Activated CD8-positive, alpha-beta T cell treated with anti-CD3 and anti-CD28 coated beads for 36 hours (primary cell): ENCODE results near the gene DNAH8. TPM values are rescaled to one million over a fixed set of nuclear protein-coding genes. Genes with fewer than 3 reads are reported as not detected.

Experiments
- ATAC-seq: fragments of 200-7000 bp; cut with Tn5 transposase; one replicate; pipeline ENCODE4 v1.10.0; 2021; ENCODE audit warnings: mild to moderate bottlenecking, moderate library complexity
- CTCF ChIA-PET: fragments of 350-600 bp; sonication (Branson Sonifier 250); formaldehyde crosslinking; loops from one replicate; lab custom pipeline; 2021; ENCODE audit warnings: antibody characterized with exemption; lab: Charles Lee
- POLR2A ChIA-PET: fragments of 350-600 bp; sonication (Branson Sonifier 250); formaldehyde crosslinking; loops from one replicate; lab custom pipeline; 2021; ENCODE audit warnings: antibody characterized with exemption; lab: Charles Lee
- DNase-seq: peaks from one replicate; pipeline ENCODE4 v3.0.0-alpha.2; 2020
- H3K27ac Mint-ChIP-seq: one replicate; pipeline ENCODE4 v1.8.0; 2021; ENCODE audit warnings: mild to moderate bottlenecking, mixed read lengths
- H3K27me3 Mint-ChIP-seq: one replicate; pipeline ENCODE4 v1.8.0; 2021; ENCODE audit warnings: mixed read lengths
- H3K36me3 Mint-ChIP-seq: one replicate; pipeline ENCODE4 v1.8.0; 2021; ENCODE audit warnings: low read depth, mixed read lengths
- H3K4me1 Mint-ChIP-seq: one replicate; pipeline ENCODE4 v1.8.0; 2021; ENCODE audit warnings: low read depth, mixed read lengths
- H3K4me3 Mint-ChIP-seq: one replicate; pipeline ENCODE4 v1.8.0; 2021; ENCODE audit warnings: mild to moderate bottlenecking, moderate library complexity, mixed read lengths
- H3K9me3 Mint-ChIP-seq: one replicate; pipeline ENCODE4 v1.8.0; 2021; ENCODE audit warnings: mixed read lengths
- intact Hi-C: fragments of 100-400 bp; cut with micrococcal nuclease; formaldehyde crosslinking; loops from one replicate; pipeline ENCODE4 v1.10.0; 2022
- total RNA-seq, 2 experiments: library from RNA; stranded (reverse); gene quantifications; one replicate each; pipeline ENCODE4 v1.2.3, GENCODE V29; 2021
- TF ChIP-seq, protein P1 (sequence below): fragments of 200-600 bp; IDR thresholded peaks from one replicate; pipeline ENCODE4 v1.8.0; 2022; ENCODE audit warnings: antibody characterized with exemption, mild to moderate bottlenecking

DNAH8 gene
- total RNA-seq, 2 experiments from 2014 or later: not detected

DNA sequence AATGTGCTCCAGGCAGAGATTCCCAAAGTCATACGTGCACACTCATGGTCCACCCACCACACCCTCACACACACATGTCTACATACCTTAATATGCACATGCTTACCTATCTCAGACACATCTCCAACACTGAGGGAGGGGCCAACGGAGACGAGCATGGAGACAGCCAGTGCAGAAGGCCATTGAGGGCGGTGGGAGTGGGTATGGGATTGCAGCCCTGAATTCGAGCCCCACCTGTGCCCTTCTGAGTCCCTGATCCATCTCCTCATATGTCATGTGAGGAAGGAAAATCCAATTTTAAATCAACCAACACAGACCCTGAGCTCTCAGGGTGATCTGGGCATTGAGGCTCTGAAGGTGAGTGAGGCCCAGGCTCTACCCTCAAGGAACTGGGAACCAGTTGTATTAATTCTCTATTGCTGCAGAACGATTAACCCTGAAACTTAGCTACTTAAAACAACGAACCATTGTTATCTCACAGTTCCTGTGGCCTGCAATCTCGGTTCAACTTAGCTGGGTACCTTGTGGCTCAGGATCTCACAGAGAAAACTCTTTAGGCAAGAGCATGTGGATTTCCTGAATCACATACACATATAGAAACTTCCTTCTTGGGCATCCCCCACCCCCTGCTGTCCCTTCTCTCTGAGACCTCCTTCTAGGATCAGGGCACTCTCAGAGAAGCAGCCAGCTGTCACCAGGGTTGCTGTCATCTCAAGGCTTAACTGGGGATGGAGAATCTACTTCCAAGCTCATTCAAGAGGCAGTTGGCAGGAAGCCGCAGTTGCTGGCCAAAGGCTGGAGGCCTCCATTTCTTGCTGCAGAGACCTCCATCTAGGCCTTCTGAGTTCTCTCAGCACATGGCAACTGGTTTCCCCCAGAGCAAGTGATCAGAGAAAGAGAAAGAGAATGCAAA is 361.8 kb downstream of the DNAH8 start:
- H3K4me3 Mint-ChIP-seq: no peak overlapping the region
- ChIA-PET POLR2A (interaction anchor here (1.6 kb wide), 1 partner anchor 15 kb away, joined by 4 read pairs; no protein-coding TSS in a partner anchor), CTCF (interaction anchor here (0.9 kb wide), 1 partner anchor 205 kb away, joined by 3 read pairs; no protein-coding TSS in a partner anchor)
- no peaks in the 10 kb centered on the region for H3K27me3 Mint-ChIP-seq
- ATAC-seq: peak; percentile 34
- H3K9me3 Mint-ChIP-seq: no peaks in the 10 kb centered on the region
- H3K27ac Mint-ChIP-seq: no peak overlapping the region
- peaks cover 9% of the 10 kb centered on the region for H3K4me1 Mint-ChIP-seq
- peak; percentile 22 for DNase-seq
- intact Hi-C loops: no loop called here
- no peaks in the 10 kb centered on the region for H3K36me3 Mint-ChIP-seq
- TF ChIP-seq, protein P1, sequence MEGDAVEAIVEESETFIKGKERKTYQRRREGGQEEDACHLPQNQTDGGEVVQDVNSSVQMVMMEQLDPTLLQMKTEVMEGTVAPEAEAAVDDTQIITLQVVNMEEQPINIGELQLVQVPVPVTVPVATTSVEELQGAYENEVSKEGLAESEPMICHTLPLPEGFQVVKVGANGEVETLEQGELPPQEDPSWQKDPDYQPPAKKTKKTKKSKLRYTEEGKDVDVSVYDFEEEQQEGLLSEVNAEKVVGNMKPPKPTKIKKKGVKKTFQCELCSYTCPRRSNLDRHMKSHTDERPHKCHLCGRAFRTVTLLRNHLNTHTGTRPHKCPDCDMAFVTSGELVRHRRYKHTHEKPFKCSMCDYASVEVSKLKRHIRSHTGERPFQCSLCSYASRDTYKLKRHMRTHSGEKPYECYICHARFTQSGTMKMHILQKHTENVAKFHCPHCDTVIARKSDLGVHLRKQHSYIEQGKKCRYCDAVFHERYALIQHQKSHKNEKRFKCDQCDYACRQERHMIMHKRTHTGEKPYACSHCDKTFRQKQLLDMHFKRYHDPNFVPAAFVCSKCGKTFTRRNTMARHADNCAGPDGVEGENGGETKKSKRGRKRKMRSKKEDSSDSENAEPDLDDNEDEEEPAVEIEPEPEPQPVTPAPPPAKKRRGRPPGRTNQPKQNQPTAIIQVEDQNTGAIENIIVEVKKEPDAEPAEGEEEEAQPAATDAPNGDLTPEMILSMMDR: no peak

DNA sequence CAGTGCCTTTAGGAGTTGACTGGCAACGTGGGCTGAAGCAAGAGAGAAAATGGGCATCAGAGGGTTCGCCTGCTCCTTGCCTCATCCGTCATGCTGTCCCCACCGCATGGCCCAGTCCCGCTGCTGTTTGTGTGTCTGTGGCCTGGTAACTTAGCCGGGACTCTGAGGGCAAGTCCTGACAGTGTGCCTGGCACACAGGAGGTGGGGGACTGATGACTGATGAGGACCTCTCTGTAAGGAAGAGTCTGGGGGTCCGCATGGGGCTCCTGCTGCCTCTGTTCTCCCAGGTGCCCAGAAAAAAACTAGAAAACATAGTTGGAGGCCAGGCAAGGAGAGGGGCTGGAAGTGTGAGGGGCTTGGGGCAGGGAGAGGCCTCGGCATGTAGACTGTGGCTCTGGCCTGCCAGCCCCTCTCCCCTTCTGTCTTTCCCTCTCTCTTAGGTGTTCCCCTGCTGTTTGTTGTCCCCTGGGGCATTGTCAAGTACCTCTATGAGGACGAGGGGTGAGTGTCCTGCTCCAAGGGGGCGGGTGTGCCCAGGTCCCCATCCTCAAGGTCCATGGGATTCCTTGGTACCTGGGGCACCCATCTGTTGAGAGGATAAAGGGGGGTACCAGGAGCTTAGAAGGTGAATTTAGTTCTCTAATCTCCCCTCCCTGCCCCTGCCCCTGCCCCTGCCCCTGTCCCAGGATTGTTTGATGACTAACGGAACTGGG is 362.9 kb downstream of the DNAH8 start:
- CTCF ChIA-PET: no interaction called here
- intact Hi-C loops: no loop called here
- peaks cover 9% of the 10 kb centered on the region for H3K4me1 Mint-ChIP-seq

DNA sequence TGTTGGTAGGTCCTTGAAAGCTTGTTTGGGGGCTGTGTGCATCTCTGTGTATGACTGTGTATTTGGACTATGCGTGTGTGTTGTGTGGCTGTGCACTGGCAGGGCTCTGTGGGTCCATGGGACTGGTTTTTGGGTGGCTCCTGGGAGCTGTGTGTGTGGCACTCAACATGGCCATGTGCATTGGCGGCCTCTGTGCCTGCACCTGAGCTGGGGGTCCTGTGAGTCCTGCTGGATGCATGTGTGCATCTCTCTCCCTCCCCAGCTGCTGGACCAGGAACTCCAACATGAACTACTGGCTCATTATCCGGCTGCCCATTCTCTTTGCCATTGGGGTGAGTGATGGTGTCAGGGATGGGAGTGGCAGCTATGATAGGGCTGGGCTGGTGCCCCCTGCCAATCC is 363.6 kb downstream of the DNAH8 start:
- no peak overlapping the region for H3K27ac Mint-ChIP-seq
- intact Hi-C loops: no loop called here
- DNase-seq (no peak), ATAC-seq (no peak)
- H3K27me3 Mint-ChIP-seq: peaks cover 3% of the 10 kb centered on the region
- H3K9me3 Mint-ChIP-seq: no peaks in the 10 kb centered on the region
- TF ChIP-seq, protein P1: no peak
- ChIA-PET POLR2A (interaction anchor here (1.4 kb wide), 1 partner anchor 12 kb away, joined by 5 read pairs; no protein-coding TSS in a partner anchor), CTCF (interaction anchor here (1.5 kb wide), 1 partner anchor 15 kb away, joined by 3 read pairs; no protein-coding TSS in a partner anchor)
- no peaks in the 10 kb centered on the region for H3K36me3 Mint-ChIP-seq
- no peak overlapping the region for H3K4me3 Mint-ChIP-seq
- H3K4me1 Mint-ChIP-seq: peaks cover 14% of the 10 kb centered on the region

More for the DNA sequence above, 362.9 kb downstream of the DNAH8 start:
- no peaks in the 10 kb centered on the region for H3K27me3 Mint-ChIP-seq
- DNase-seq (no peak), ATAC-seq (no peak)
- no peak overlapping the region for H3K27ac Mint-ChIP-seq
- TF ChIP-seq, protein P1: no peak
- POLR2A ChIA-PET: no interaction called here
- no peaks in the 10 kb centered on the region for H3K36me3 Mint-ChIP-seq
- H3K9me3 Mint-ChIP-seq: no peaks in the 10 kb centered on the region
- H3K4me3 Mint-ChIP-seq: no peak overlapping the region

DNA sequence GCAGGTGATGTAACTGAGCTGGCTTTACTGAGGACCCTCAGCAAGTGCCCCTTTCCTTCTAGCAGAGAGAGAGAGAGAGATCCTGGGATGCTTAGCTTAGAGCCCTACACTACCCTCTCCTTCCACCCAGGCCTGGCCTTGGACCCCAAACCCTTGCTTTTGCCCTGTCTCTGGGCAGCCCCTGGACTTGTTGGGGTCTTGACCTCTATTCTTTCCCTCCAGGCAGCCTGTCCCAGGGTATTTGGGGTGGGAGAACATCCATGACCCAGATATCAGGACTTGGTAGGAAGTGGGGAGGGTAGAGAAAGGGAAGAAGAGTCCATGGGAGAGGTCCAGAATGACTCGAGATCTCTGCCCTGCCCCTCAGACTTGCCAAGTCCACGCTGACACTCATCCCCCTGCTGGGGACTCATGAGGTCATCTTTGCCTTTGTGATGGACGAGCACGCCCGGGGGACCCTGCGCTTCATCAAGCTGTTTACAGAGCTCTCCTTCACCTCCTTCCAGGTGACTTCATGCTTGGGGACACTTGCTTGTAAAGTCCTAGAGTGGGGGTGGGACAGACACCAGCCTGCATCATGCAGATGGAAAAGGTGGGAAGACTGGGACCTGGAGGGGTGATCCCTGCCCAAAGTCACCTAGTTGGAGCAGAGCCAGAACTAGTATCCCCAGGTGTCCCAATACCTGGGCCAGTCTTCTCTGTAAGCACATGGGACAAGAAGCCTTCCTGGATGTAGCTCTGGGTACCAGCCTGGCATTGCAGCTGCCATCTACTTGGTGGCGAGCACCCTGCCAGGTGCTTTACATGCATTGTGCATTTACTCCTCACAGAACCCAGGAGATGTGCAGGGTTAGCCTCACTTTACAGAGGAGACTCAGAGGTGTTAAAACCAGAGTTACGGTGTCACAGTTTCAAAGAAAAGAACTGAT is 364.4 kb downstream of the DNAH8 start:
- H3K27me3 Mint-ChIP-seq: peaks cover 5% of the 10 kb centered on the region
- intact Hi-C loops: no loop called here
- DNase-seq (no peak), ATAC-seq (no peak)
- no peak overlapping the region for H3K27ac Mint-ChIP-seq
- no peaks in the 10 kb centered on the region for H3K36me3 Mint-ChIP-seq
- H3K4me1 Mint-ChIP-seq: peaks cover 17% of the 10 kb centered on the region
- TF ChIP-seq, protein P1: no peak
- CTCF ChIA-PET: interaction anchor here (1.5 kb wide), 1 partner anchor 14 kb away, joined by 3 read pairs; no protein-coding TSS in a partner anchor
- POLR2A ChIA-PET: interaction anchor here (1.4 kb wide), 1 partner anchor 11 kb away, joined by 5 read pairs; no protein-coding TSS in a partner anchor
- no peak overlapping the region for H3K4me3 Mint-ChIP-seq
- H3K9me3 Mint-ChIP-seq: no peaks in the 10 kb centered on the region

Other genes starting within 250 kb of the DNAH8 start
- gene BTBD9, start 75.4 kb upstream of the DNAH8 start, total RNA-seq: 1 to 10 TPM; 6.2 to 6.4 TPM
- gene GLO1, start 12.2 kb upstream of the DNAH8 start, total RNA-seq: 100 to 1,000 TPM; 135 to 142 TPM